Suprapubic skin (tissue), 4 donors: Measurements from ENCODE around the gene SLC44A4.
"Not testable (repeated sequence)": the region's sequence is repeated elsewhere in the genome, so short reads cannot be mapped to it uniquely, and the experiment has no call there.

Source experiments
- EP300 ChIP-seq: sonication (generic); formaldehyde crosslinking; IDR thresholded peaks from one replicate; pipeline ENCODE4 v1.6.1; 2017; ENCODE audit warnings: antibody characterized with exemption
- POLR2A ChIP-seq, 2 donors: fragments of 450-650 bp; IDR thresholded peaks; one replicate each; pipeline ENCODE4 v1.6.1; 2017; ENCODE audit warnings: antibody characterized with exemption in 2 of 2, mild to moderate bottlenecking in 2 of 2, moderate library complexity in 2 of 2
- POLR2AphosphoS5 ChIP-seq, 3 donors: sonication (generic); formaldehyde crosslinking; IDR thresholded peaks; one replicate each; pipeline ENCODE4 v1.6.1; 2017; ENCODE audit warnings: antibody characterized with exemption in 3 of 3
- TF ChIP-seq, protein P1 (sequence below), 2 donors: fragments of 200-600 bp in 1 of 2; fragments of 450-650 bp in 1 of 2; sonication (generic) in 1 of 2; IDR thresholded peaks; one replicate each; pipeline ENCODE4 v1.5.1; 2016 to 2019; ENCODE audit warnings: antibody characterized with exemption in 2 of 2, mild to moderate bottlenecking in 1 of 2, moderate library complexity in 1 of 2

- TF ChIP-seq, protein P1, sequence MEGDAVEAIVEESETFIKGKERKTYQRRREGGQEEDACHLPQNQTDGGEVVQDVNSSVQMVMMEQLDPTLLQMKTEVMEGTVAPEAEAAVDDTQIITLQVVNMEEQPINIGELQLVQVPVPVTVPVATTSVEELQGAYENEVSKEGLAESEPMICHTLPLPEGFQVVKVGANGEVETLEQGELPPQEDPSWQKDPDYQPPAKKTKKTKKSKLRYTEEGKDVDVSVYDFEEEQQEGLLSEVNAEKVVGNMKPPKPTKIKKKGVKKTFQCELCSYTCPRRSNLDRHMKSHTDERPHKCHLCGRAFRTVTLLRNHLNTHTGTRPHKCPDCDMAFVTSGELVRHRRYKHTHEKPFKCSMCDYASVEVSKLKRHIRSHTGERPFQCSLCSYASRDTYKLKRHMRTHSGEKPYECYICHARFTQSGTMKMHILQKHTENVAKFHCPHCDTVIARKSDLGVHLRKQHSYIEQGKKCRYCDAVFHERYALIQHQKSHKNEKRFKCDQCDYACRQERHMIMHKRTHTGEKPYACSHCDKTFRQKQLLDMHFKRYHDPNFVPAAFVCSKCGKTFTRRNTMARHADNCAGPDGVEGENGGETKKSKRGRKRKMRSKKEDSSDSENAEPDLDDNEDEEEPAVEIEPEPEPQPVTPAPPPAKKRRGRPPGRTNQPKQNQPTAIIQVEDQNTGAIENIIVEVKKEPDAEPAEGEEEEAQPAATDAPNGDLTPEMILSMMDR (IDR thresholded peaks at IDR 0.05) = not testable (repeated sequence)
- not testable (repeated sequence) for TF ChIP-seq POLR2A (IDR thresholded peaks at IDR 0.05); POLR2AphosphoS5 (IDR thresholded peaks at IDR 0.05); EP300
Measured at GRCh38 chr6:31820399-31820798, 58.4 kb downstream of the SLC44A4 start.
